ENCODE measurements around the gene TXNRD3. TPM values are rescaled to one million over a fixed set of nuclear protein-coding genes. Genes with fewer than 3 reads are reported as not detected.

Gene TXNRD3
- total RNA-seq, 2 donors from 2014 or later = 7.4 to 8.3 TPM

- H3K4me3 ChIP-seq = no peak overlapping the region
Observed at GRCh38 chr3:126622694-126623093, 32.2 kb downstream of the TXNRD3 start.

GRCh38 chr3:126621627-126622345, 33.1 kb downstream of the TXNRD3 start:
- no peak for TF ChIP-seq CTCF (IDR thresholded peaks at IDR 0.05)
- DNase-seq (ENCODE audit: low spot score) (no peak), ATAC-seq (ENCODE audit: insufficient number of reproducible peaks, low FRiP score, low read depth) (no peak)
- Histone ChIP-seq H3K4me3 (no peak overlapping the region), H3K27me3 (replicated peaks; ENCODE audit: insufficient read depth) (no peaks in the 10 kb centered on the region), H3K27ac (no peak overlapping the region), H3K36me3 (no peaks in the 10 kb centered on the region), H3K9me3 (no peaks in the 10 kb centered on the region), H3K4me1 (ENCODE audit: control insufficient read depth in 1 of 2, low read depth in 2 of 2) (no peaks in the 10 kb centered on the region)

More at GRCh38 chr3:126622694-126623093, 32.2 kb downstream of the TXNRD3 start:
- ATAC-seq (ENCODE audit: insufficient number of reproducible peaks, low FRiP score, low read depth) (no peak), DNase-seq (ENCODE audit: low spot score) (no peak)
- Histone ChIP-seq H3K4me1 (ENCODE audit: control insufficient read depth in 1 of 2, low read depth in 2 of 2) (no peaks in the 10 kb centered on the region), H3K36me3 (no peaks in the 10 kb centered on the region), H3K27me3 (replicated peaks; ENCODE audit: insufficient read depth) (no peaks in the 10 kb centered on the region), H3K9me3 (no peaks in the 10 kb centered on the region), H3K27ac (no peak overlapping the region)
- no peak for TF ChIP-seq CTCF (IDR thresholded peaks at IDR 0.05)

GRCh38 chr3:126621171-126621570, 33.8 kb downstream of the TXNRD3 start:
- no peak for ATAC-seq (ENCODE audit: insufficient number of reproducible peaks, low FRiP score, low read depth)
- DNase-seq (ENCODE audit: low spot score) = no peak

GRCh38 chr3:126620738-126621137, 34.2 kb downstream of the TXNRD3 start:
- no peak for TF ChIP-seq CTCF (IDR thresholded peaks at IDR 0.05)
- no peaks in the 10 kb centered on the region for H3K4me1 ChIP-seq (ENCODE audit: control insufficient read depth in 1 of 2, low read depth in 2 of 2)
- ATAC-seq (ENCODE audit: insufficient number of reproducible peaks, low FRiP score, low read depth) = no peak
- H3K9me3 ChIP-seq = no peaks in the 10 kb centered on the region
- H3K36me3 ChIP-seq = no peaks in the 10 kb centered on the region
- no peak overlapping the region for H3K4me3 ChIP-seq
- H3K27me3 ChIP-seq (replicated peaks; ENCODE audit: insufficient read depth) = no peaks in the 10 kb centered on the region
- no peak overlapping the region for H3K27ac ChIP-seq
- DNase-seq (ENCODE audit: low spot score) = no peak

More at GRCh38 chr3:126621171-126621570, 33.8 kb downstream of the TXNRD3 start:
- Histone ChIP-seq H3K4me3 (no peak overlapping the region), H3K4me1 (ENCODE audit: control insufficient read depth in 1 of 2, low read depth in 2 of 2) (no peaks in the 10 kb centered on the region), H3K9me3 (no peaks in the 10 kb centered on the region), H3K27ac (no peak overlapping the region), H3K27me3 (replicated peaks; ENCODE audit: insufficient read depth) (no peaks in the 10 kb centered on the region), H3K36me3 (no peaks in the 10 kb centered on the region)
- no peak for TF ChIP-seq CTCF (IDR thresholded peaks at IDR 0.05)

GRCh38 chr3:126618760-126619159, 36.2 kb downstream of the TXNRD3 start:
- no peak overlapping the region for H3K27ac ChIP-seq
- H3K4me1 ChIP-seq (ENCODE audit: control insufficient read depth in 1 of 2, low read depth in 2 of 2) = no peaks in the 10 kb centered on the region
- no peak for TF ChIP-seq CTCF (IDR thresholded peaks at IDR 0.05)
- H3K9me3 ChIP-seq = no peaks in the 10 kb centered on the region
- H3K4me3 ChIP-seq = no peak overlapping the region
- H3K27me3 ChIP-seq (replicated peaks; ENCODE audit: insufficient read depth) = no peaks in the 10 kb centered on the region
- no peaks in the 10 kb centered on the region for H3K36me3 ChIP-seq
- DNase-seq (ENCODE audit: low spot score) = no peak
- ATAC-seq (ENCODE audit: insufficient number of reproducible peaks, low FRiP score, low read depth) = no peak
